HepG2 (cell line): Measurements from ENCODE around the gene PTMA. TPM values are rescaled to one million over a fixed set of nuclear protein-coding genes. Genes with fewer than 3 reads are reported as not detected.

ENCODE experiments used
- ASH2L ChIP-seq: fragments of 300-600, 200-600 bp; sonication (generic); IDR thresholded peaks from 2 replicates; pipeline ENCODE4 v1.7.0; 2017; ENCODE audit warnings: low read depth, mild to moderate bottlenecking, moderate library complexity, mixed read lengths, low read length; ENCODE audit not compliant: insufficient read length
- E2F5 ChIP-seq: sonication (generic); formaldehyde crosslinking; conservative IDR thresholded peaks from 2 replicates; pipeline ENCODE4 v1.4.0; 2020; ENCODE audit warnings: missing genetic modification reagents
- ELF1 ChIP-seq: sonication (generic); formaldehyde crosslinking; IDR thresholded peaks from 2 replicates; pipeline ENCODE4 v1.4.0; 2020; ENCODE audit warnings: missing genetic modification reagents
- FOXA1 ChIP-seq, 2 experiments: fragments of 450-650 bp in 1 of 2; sonication (generic) in 1 of 2; formaldehyde crosslinking in 1 of 2; IDR thresholded peaks; 2 replicates each; pipeline versions ENCODE4 v1.4.0 to v1.6.1; 2016 to 2020; ENCODE audit warnings: missing genetic modification reagents in 1 of 2
- GATAD1 ChIP-seq: IDR thresholded peaks from 2 replicates; pipeline ENCODE4 v1.6.1; 2016; ENCODE audit warnings: missing genetic modification reagents, missing compliant biosample characterization
- GTF2F1 ChIP-seq: fragments of 150-350 bp; IDR thresholded peaks from 2 replicates; pipeline ENCODE4 v1.6.1; 2014; ENCODE audit warnings: low read length
- HNF4A ChIP-seq: sonication (generic); formaldehyde crosslinking; IDR thresholded peaks from 2 replicates; pipeline ENCODE4 v1.4.0; 2020; ENCODE audit warnings: missing genetic modification reagents
- HOXA7 ChIP-seq: sonication (generic); formaldehyde crosslinking; IDR thresholded peaks from 2 replicates; pipeline ENCODE4 v1.8.1; 2022; ENCODE audit warnings: mild to moderate bottlenecking, missing genetic modification reagents, moderate library complexity
- MIER3 ChIP-seq: IDR thresholded peaks from 2 replicates; pipeline ENCODE4 v1.6.1; 2016; ENCODE audit warnings: missing compliant biosample characterization, borderline replicate concordance
- MTF2 ChIP-seq: sonication (generic); formaldehyde crosslinking; IDR thresholded peaks from 2 replicates; pipeline ENCODE4 v1.5.0; 2020; ENCODE audit warnings: missing genetic modification reagents, borderline replicate concordance
- NFKBIZ ChIP-seq: IDR thresholded peaks from 2 replicates; pipeline ENCODE4 v1.6.1; 2018; ENCODE audit warnings: missing genetic modification reagents, missing compliant biosample characterization
- NR2F6 ChIP-seq, 2 experiments: IDR thresholded peaks; 2 replicates each; pipeline ENCODE4 v1.6.1; 2016; ENCODE audit warnings: antibody characterized with exemption in 1 of 2, mild to moderate bottlenecking in 1 of 2
- PCBP1 ChIP-seq: fragments of 200-400 bp; formaldehyde crosslinking; IDR thresholded peaks from 2 replicates; pipeline ENCODE4 v1.6.1; 2017; ENCODE audit warnings: mild to moderate bottlenecking, low read depth, low read length, borderline replicate concordance
- RAD21 ChIP-seq: fragments of 450-650 bp; formaldehyde crosslinking; IDR thresholded peaks from 2 replicates; pipeline ENCODE4 v1.5.0; 2020; ENCODE audit warnings: mild to moderate bottlenecking
- RAD51 ChIP-seq: fragments of 450-650 bp; IDR thresholded peaks from 2 replicates; pipeline ENCODE4 v1.6.1; 2016; ENCODE audit warnings: borderline replicate concordance
- RFX1 ChIP-seq: fragments of 450-650 bp; IDR thresholded peaks from 2 replicates; pipeline ENCODE4 v1.6.1; 2017
- RFXAP ChIP-seq: sonication (generic); formaldehyde crosslinking; IDR thresholded peaks from 2 replicates; pipeline ENCODE4 v1.4.0; 2020; ENCODE audit warnings: missing genetic modification reagents, borderline replicate concordance
- RORA ChIP-seq: sonication (generic); formaldehyde crosslinking; IDR thresholded peaks from 2 replicates; pipeline ENCODE4 v1.5.0; 2020; ENCODE audit warnings: mild to moderate bottlenecking, missing genetic modification reagents, moderate library complexity
- TBX2 ChIP-seq: sonication (generic); formaldehyde crosslinking; IDR thresholded peaks from 2 replicates; pipeline ENCODE4 v1.5.0; 2020; ENCODE audit warnings: missing genetic modification reagents, mild to moderate bottlenecking, borderline replicate concordance
- TCF7L2 ChIP-seq: IDR thresholded peaks from 2 replicates; pipeline ENCODE4 v1.6.1; 2011; ENCODE audit warnings: mild to moderate bottlenecking, low read depth, low read length, moderate library complexity
- ZFP82 ChIP-seq: sonication (generic); formaldehyde crosslinking; IDR thresholded peaks from 2 replicates; pipeline ENCODE4 v1.5.1; 2020; ENCODE audit warnings: mild to moderate bottlenecking, missing genetic modification reagents, borderline replicate concordance
- ZNF160 ChIP-seq: sonication (generic); formaldehyde crosslinking; IDR thresholded peaks from 2 replicates; pipeline ENCODE4 v1.8.0; 2022; ENCODE audit warnings: mild to moderate bottlenecking, inconsistent platforms, missing genetic modification reagents
- ZNF205 ChIP-seq: IDR thresholded peaks from 2 replicates; pipeline ENCODE4 v1.6.1; 2018; ENCODE audit warnings: missing biosample characterization, missing genetic modification reagents
- ZNF224 ChIP-seq: sonication (generic); formaldehyde crosslinking; IDR thresholded peaks from 2 replicates; pipeline ENCODE4 v1.5.0; 2020; ENCODE audit warnings: mild to moderate bottlenecking, missing genetic modification reagents
- ZNF446 ChIP-seq: sonication (generic); formaldehyde crosslinking; IDR thresholded peaks from 2 replicates; pipeline ENCODE4 v1.5.0; 2020; ENCODE audit warnings: mild to moderate bottlenecking, missing genetic modification reagents
- ZNF607 ChIP-seq: sonication (generic); formaldehyde crosslinking; IDR thresholded peaks from 2 replicates; pipeline ENCODE4 v1.5.1; 2020; ENCODE audit warnings: missing genetic modification reagents, mild to moderate bottlenecking, borderline replicate concordance
- ZNF644 ChIP-seq: IDR thresholded peaks from 2 replicates; pipeline ENCODE4 v1.6.1; 2016; ENCODE audit warnings: low read depth
- ZNF761 ChIP-seq: sonication (generic); formaldehyde crosslinking; conservative IDR thresholded peaks from 2 replicates; pipeline ENCODE4 v1.4.0; 2020; ENCODE audit warnings: mild to moderate bottlenecking, missing genetic modification reagents
- ZNF776 ChIP-seq: sonication (generic); formaldehyde crosslinking; IDR thresholded peaks from 2 replicates; pipeline ENCODE4 v1.4.0; 2020; ENCODE audit warnings: mild to moderate bottlenecking, missing genetic modification reagents
- ZNF879 ChIP-seq: sonication (generic); formaldehyde crosslinking; IDR thresholded peaks from 2 replicates; pipeline ENCODE4 v1.8.1; 2023; ENCODE audit warnings: missing genetic modification reagents
- polyA plus RNA-seq, 8 experiments: library from polyadenylated mRNA; depleted of rRNA in 3 of 8; stranded (reverse) in 7 of 8; unstranded in 1 of 8; fragments of >200 nt; fragmentation: Illumina TruSeq in 4 of 8; extraction: Trizol in 4 of 8; gene quantifications; 2 replicates each; pipeline versions ENCODE4 v1.2.1 to v1.2.3, GENCODE V29; 2011 to 2016; ENCODE audit warnings: low read depth in 4 of 8, missing spikeins in 1 of 8, mixed read lengths in 1 of 8; ENCODE audit not compliant: insufficient read depth in 1 of 8
- total RNA-seq, 5 experiments: library from RNA; depleted of rRNA; stranded (reverse); fragments of >200 nt; fragmentation: Illumina TruSeq; extraction: Trizol; gene quantifications; 2 replicates each; pipeline ENCODE4 v1.2.3, GENCODE V29; 2016; ENCODE audit warnings: low read depth in 1 of 5
- TF ChIP-seq, protein P1 (sequence below): sonication (generic); formaldehyde crosslinking; IDR thresholded peaks from 2 replicates; pipeline ENCODE4 v1.4.0; 2020; ENCODE audit warnings: missing genetic modification reagents

The PTMA gene
- total and polyA plus RNA-seq, 2 of the 13 experiments (the other 11 are each of a cell fraction or from before 2014, with no cell fraction given), result 190 to 1,086 TPM

GRCh38 chr2:231708773-231709635 is 679 bp downstream of the PTMA start (continued):
- TF ChIP-seq RFXAP (CRISPR knock-in tag) (peak; percentile 26; the same call in 1 of the 2 replicates), FOXA1 (IDR thresholded peaks at IDR 0.05) (no peak), FOXA1 (CRISPR knock-in tag; IDR thresholded peaks at IDR 0.05) (0 out of 2 replicates have a peak, but pooled peaks have one; percentile 4), PCBP1 (no peak), ELF1 (CRISPR knock-in tag) (no peak), GATAD1 (CRISPR knock-in tag) (no peak), ZNF761 (CRISPR knock-in tag) (peak; percentile 50; the same call in 1 of the 2 replicates), MTF2 (CRISPR knock-in tag) (0 out of 2 replicates have a peak, but pooled peaks have one; percentile 82), ASH2L (peak; percentile 34), ZNF446 (CRISPR knock-in tag) (peak; percentile 76; the same call in 1 of the 2 replicates), RORA (CRISPR knock-in tag) (no peak), TCF7L2 (no peak), NFKBIZ (CRISPR knock-in tag) (no peak), E2F5 (CRISPR knock-in tag) (no peak), ZNF205 (no peak), NR2F6 (IDR thresholded peaks at IDR 0.05) (no peak), NR2F6 (CRISPR knock-in tag; IDR thresholded peaks at IDR 0.05) (no peak), TBX2 (no peak), MIER3 (no peak), HOXA7 (CRISPR knock-in tag) (peak; percentile 51; the same call in 1 of the 2 replicates), ZFP82 (no peak), ZNF644 (no peak), ZNF879 (CRISPR knock-in tag) (no peak), ZNF160 (CRISPR knock-in tag) (no peak), RAD21 (CRISPR knock-in tag) (peak; percentile 39; the same call in 1 of the 2 replicates), RAD51 (no peak), ZNF607 (no peak), ZNF224 (CRISPR knock-in tag) (peak; percentile 72; the same call in 1 of the 2 replicates), RFX1 (no peak), GTF2F1 (no peak), HNF4A (CRISPR knock-in tag) (no peak), ZNF776 (CRISPR knock-in tag) (no peak; the same call in 1 of the 2 replicates)
- TF ChIP-seq, protein P1, sequence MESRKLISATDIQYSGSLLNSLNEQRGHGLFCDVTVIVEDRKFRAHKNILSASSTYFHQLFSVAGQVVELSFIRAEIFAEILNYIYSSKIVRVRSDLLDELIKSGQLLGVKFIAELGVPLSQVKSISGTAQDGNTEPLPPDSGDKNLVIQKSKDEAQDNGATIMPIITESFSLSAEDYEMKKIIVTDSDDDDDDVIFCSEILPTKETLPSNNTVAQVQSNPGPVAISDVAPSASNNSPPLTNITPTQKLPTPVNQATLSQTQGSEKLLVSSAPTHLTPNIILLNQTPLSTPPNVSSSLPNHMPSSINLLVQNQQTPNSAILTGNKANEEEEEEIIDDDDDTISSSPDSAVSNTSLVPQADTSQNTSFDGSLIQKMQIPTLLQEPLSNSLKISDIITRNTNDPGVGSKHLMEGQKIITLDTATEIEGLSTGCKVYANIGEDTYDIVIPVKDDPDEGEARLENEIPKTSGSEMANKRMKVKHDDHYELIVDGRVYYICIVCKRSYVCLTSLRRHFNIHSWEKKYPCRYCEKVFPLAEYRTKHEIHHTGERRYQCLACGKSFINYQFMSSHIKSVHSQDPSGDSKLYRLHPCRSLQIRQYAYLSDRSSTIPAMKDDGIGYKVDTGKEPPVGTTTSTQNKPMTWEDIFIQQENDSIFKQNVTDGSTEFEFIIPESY (CRISPR knock-in tag), result no peak
